ENCODE data around the gene C1orf216.

Gene C1orf216

GRCh38 chr1:35748326-35748725 lies 29.6 kb upstream of the C1orf216 start:
- H3K4me2 ChIP-seq (ENCODE audit: low read depth, low read length, poor library complexity, severe bottlenecking): no peak overlapping the region
- H3K27ac ChIP-seq (ENCODE audit: low read depth, low read length): no peak overlapping the region
- no peaks in the 10 kb centered on the region for H4K20me1 ChIP-seq (ENCODE audit: low read depth, low read length)
- TF ChIP-seq EZH2phosphoT487 (conservative IDR thresholded peaks at IDR 0.05; ENCODE audit: low read length) (no peak), CTCF (IDR thresholded peaks at IDR 0.05; ENCODE audit: insufficient read depth, low read length, poor library complexity, severe bottlenecking) (no peak)
- H3K36me3 ChIP-seq (ENCODE audit: low read length): peaks cover 24% of the 10 kb centered on the region; the same call in 1 of the 2 replicates
- H3F3A ChIP-seq (ENCODE audit: insufficient read depth): no peaks in the 10 kb centered on the region
- no peaks in the 10 kb centered on the region for H3K9me2 ChIP-seq (replicated peaks; ENCODE audit: insufficient read depth, low read length)
- no peak overlapping the region for H2AFZ ChIP-seq (ENCODE audit: low read depth, low read length, severe bottlenecking)
- no peaks in the 10 kb centered on the region for H3K27me3 ChIP-seq (ENCODE audit: low read length)
- H3K4me3 ChIP-seq (ENCODE audit: insufficient read depth, low read length, poor library complexity, severe bottlenecking): no peak overlapping the region
- no peaks in the 10 kb centered on the region for H3K9me3 ChIP-seq (ENCODE audit: insufficient read depth, low read length)
- H3K79me2 ChIP-seq (ENCODE audit: insufficient read depth, low read length): no peaks in the 10 kb centered on the region
- no peak overlapping the region for H3K9ac ChIP-seq (ENCODE audit: low read length)

- Histone ChIP-seq H3K79me2 (ENCODE audit: insufficient read depth, low read length) (no peaks in the 10 kb centered on the region), H2AFZ (ENCODE audit: low read depth, low read length, severe bottlenecking) (no peak overlapping the region), H3K9ac (ENCODE audit: low read length) (no peak overlapping the region), H3K4me3 (ENCODE audit: insufficient read depth, low read length, poor library complexity, severe bottlenecking) (no peak overlapping the region), H3K27ac (ENCODE audit: low read depth, low read length) (no peak overlapping the region), H3K27me3 (ENCODE audit: low read length) (no peaks in the 10 kb centered on the region), H3K9me3 (ENCODE audit: insufficient read depth, low read length) (no peaks in the 10 kb centered on the region), H3K36me3 (ENCODE audit: low read length) (peaks cover 18% of the 10 kb centered on the region; the same call in 1 of the 2 replicates), H3K4me2 (ENCODE audit: low read depth, low read length, poor library complexity, severe bottlenecking) (no peak overlapping the region), H3K9me2 (replicated peaks; ENCODE audit: insufficient read depth, low read length) (no peaks in the 10 kb centered on the region), H3F3A (ENCODE audit: insufficient read depth) (no peaks in the 10 kb centered on the region), H4K20me1 (ENCODE audit: low read depth, low read length) (no peaks in the 10 kb centered on the region)
- no peak for TF ChIP-seq CTCF (IDR thresholded peaks at IDR 0.05; ENCODE audit: insufficient read depth, low read length, poor library complexity, severe bottlenecking)
- no peak for TF ChIP-seq EZH2phosphoT487 (conservative IDR thresholded peaks at IDR 0.05; ENCODE audit: low read length)
Observed at GRCh38 chr1:35745124-35745730, 26.5 kb upstream of the C1orf216 start.

GRCh38 chr1:35737120-35737519 lies 18.4 kb upstream of the C1orf216 start:
- H3K9me2 ChIP-seq (replicated peaks; ENCODE audit: insufficient read depth, low read length): no peaks in the 10 kb centered on the region
- H3K4me3 ChIP-seq (ENCODE audit: insufficient read depth, low read length, poor library complexity, severe bottlenecking): no peak overlapping the region
- H3K9me3 ChIP-seq (ENCODE audit: insufficient read depth, low read length): no peaks in the 10 kb centered on the region
- H3K27me3 ChIP-seq (ENCODE audit: low read length): no peaks in the 10 kb centered on the region
- no peak overlapping the region for H3K4me2 ChIP-seq (ENCODE audit: low read depth, low read length, poor library complexity, severe bottlenecking)
- no peaks in the 10 kb centered on the region for H3K79me2 ChIP-seq (ENCODE audit: insufficient read depth, low read length)
- H3K9ac ChIP-seq (ENCODE audit: low read length): no peak overlapping the region
- H2AFZ ChIP-seq (ENCODE audit: low read depth, low read length, severe bottlenecking): no peak overlapping the region
- no peak overlapping the region for H3K27ac ChIP-seq (ENCODE audit: low read depth, low read length)
- TF ChIP-seq EZH2phosphoT487 (conservative IDR thresholded peaks at IDR 0.05; ENCODE audit: low read length) (no peak), CTCF (IDR thresholded peaks at IDR 0.05; ENCODE audit: insufficient read depth, low read length, poor library complexity, severe bottlenecking) (no peak)
- peaks cover 38% of the 10 kb centered on the region for H3K36me3 ChIP-seq (ENCODE audit: low read length)
- H3F3A ChIP-seq (ENCODE audit: insufficient read depth): no peaks in the 10 kb centered on the region
- no peaks in the 10 kb centered on the region for H4K20me1 ChIP-seq (ENCODE audit: low read depth, low read length)

Measured in SU-DHL-6 (cell line).